Naive thymus-derived CD4-positive, alpha-beta T cell (primary cell): Measurements from ENCODE around the gene CRADD. TPM values are rescaled to one million over a fixed set of nuclear protein-coding genes. Genes with fewer than 3 reads are reported as not detected.
A peak's percentile ranks its signal among the peaks of the same experiment; 100 is the strongest.

Experiments used
- ATAC-seq: fragments of 150-1000 bp; cut with Tn5 transposase; 2 replicates; pipeline ENCODE4 v1.10.0; 2021; ENCODE audit warnings: mild to moderate bottlenecking, moderate library complexity
- CTCF ChIA-PET: fragments of 350-600 bp; sonication (Branson Sonifier 250); formaldehyde crosslinking; loops from one replicate; lab custom pipeline; 2021; ENCODE audit warnings: antibody characterized with exemption; lab: Charles Lee
- POLR2A ChIA-PET: fragments of 350-600 bp; sonication (Branson Sonifier 250); formaldehyde crosslinking; loops from one replicate; lab custom pipeline; 2021; ENCODE audit warnings: antibody characterized with exemption, inconsistent platforms; lab: Charles Lee
- DNase-seq, 9 donors: peaks; one replicate each; pipeline versions ENCODE4 v3.0.0 to v3.0.0-alpha.2; 2020 to 2022; ENCODE audit warnings: mixed read lengths in 1 of 9
- H3K27ac ChIP-seq: one replicate; pipeline ENCODE4 v1.7.0; 2013; ENCODE audit warnings: mild to moderate bottlenecking, low read depth, low read length, moderate library complexity
- H3K27me3 ChIP-seq, 2 donors: one replicate each; pipeline ENCODE4 v1.7.0; 2013; ENCODE audit warnings: low read length in 2 of 2, mild to moderate bottlenecking in 2 of 2, moderate library complexity in 2 of 2; ENCODE audit not compliant: control insufficient read depth in 2 of 2, insufficient read depth in 2 of 2
- H3K36me3 ChIP-seq, 3 experiments: 1 replicate in 2 of 3; 2 replicates in 1 of 3; pipeline ENCODE4 v1.7.0; 2013; ENCODE audit warnings: low read length in 3 of 3, mild to moderate bottlenecking in 3 of 3, moderate library complexity in 1 of 3; ENCODE audit not compliant: insufficient read depth in 3 of 3, control insufficient read depth in 2 of 3
- H3K4me1 ChIP-seq, 2 donors: one replicate each; pipeline ENCODE4 v1.7.0; 2013; ENCODE audit warnings: low read length in 2 of 2, mild to moderate bottlenecking in 2 of 2, moderate library complexity in 1 of 2; ENCODE audit not compliant: control insufficient read depth in 2 of 2, insufficient read depth in 2 of 2
- H3K4me3 ChIP-seq: 2 replicates; pipeline ENCODE4 v1.7.0; 2013; ENCODE audit warnings: mild to moderate bottlenecking, low read length
- H3K9me3 ChIP-seq, 3 experiments: 1 replicate in 2 of 3; 2 replicates in 1 of 3; pipeline ENCODE4 v1.7.0; 2013; ENCODE audit warnings: low read length in 3 of 3; ENCODE audit not compliant: control insufficient read depth in 2 of 3
- H3K27ac Mint-ChIP-seq, 9 donors: one replicate each; pipeline ENCODE4 v1.8.0; 2020 to 2022; ENCODE audit warnings: mixed read lengths in 9 of 9, mild to moderate bottlenecking in 8 of 9, moderate library complexity in 5 of 9, inconsistent platforms in 2 of 9
- H3K27me3 Mint-ChIP-seq, 5 donors: one replicate each; pipeline ENCODE4 v1.8.0; 2021 to 2022; ENCODE audit warnings: mixed read lengths in 5 of 5, mild to moderate bottlenecking in 1 of 5
- H3K36me3 Mint-ChIP-seq, 5 donors: one replicate each; pipeline ENCODE4 v1.8.0; 2020 to 2022; ENCODE audit warnings: mixed read lengths in 5 of 5, mild to moderate bottlenecking in 3 of 5, inconsistent platforms in 1 of 5
- H3K4me1 Mint-ChIP-seq, 7 donors: one replicate each; pipeline ENCODE4 v1.8.0; 2020 to 2022; ENCODE audit warnings: mixed read lengths in 7 of 7, mild to moderate bottlenecking in 3 of 7, inconsistent platforms in 1 of 7
- H3K4me3 Mint-ChIP-seq, 10 donors: one replicate each; pipeline ENCODE4 v1.8.0; 2020 to 2022; ENCODE audit warnings: mild to moderate bottlenecking in 10 of 10, mixed read lengths in 10 of 10, moderate library complexity in 6 of 10, inconsistent platforms in 2 of 10
- H3K9me3 Mint-ChIP-seq, 11 donors: one replicate each; pipeline ENCODE4 v1.8.0; 2020 to 2022; ENCODE audit warnings: mixed read lengths in 11 of 11, mild to moderate bottlenecking in 4 of 11, inconsistent platforms in 1 of 11, moderate library complexity in 1 of 11
- intact Hi-C, 2 donors: fragments of 100-400 bp; cut with micrococcal nuclease; formaldehyde crosslinking; loops; one replicate each; pipeline ENCODE4 v1.15.1; 2023
- polyA plus RNA-seq, 2 donors: library from polyadenylated mRNA; unstranded; fragments of 300-500 nt; fragmentation: Illumina TruSeq; gene quantifications; one replicate each; pipeline ENCODE4 v1.2.3, GENCODE V29; 2021
- total RNA-seq, 6 experiments: library from RNA in 5 of 6; stranded (reverse) in 5 of 6; gene quantifications; 1 replicate in 5 of 6; 2 replicates in 1 of 6; pipeline ENCODE4 v1.2.3 and lab custom pipeline; 2021 to 2026

The CRADD gene
- total and polyA plus RNA-seq, 7 experiments from 2014 or later: 11.4 to 17.1 (median 13.8) TPM

DNA sequence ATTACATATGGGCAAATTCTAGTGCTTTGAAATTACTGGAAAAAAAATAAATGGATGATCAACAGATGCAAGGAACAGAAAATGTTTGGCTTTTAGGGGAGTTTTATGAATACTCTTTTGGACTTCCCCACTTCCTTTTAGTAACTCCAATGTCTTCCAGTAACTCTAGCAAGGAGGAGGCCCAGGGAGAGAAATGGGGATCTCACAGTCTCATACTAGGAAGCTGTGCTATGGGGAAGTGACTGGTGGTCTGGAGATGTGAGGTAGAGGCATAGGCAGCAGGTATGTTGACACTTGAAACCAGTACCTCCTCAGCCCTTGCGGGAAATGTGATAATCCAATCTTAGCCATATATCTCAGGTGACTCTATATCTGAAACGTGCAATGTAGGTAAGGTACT, 68.1 kb downstream of the CRADD start:
- CTCF ChIA-PET: no interaction called here
- intact Hi-C loops: no loop called here

DNA sequence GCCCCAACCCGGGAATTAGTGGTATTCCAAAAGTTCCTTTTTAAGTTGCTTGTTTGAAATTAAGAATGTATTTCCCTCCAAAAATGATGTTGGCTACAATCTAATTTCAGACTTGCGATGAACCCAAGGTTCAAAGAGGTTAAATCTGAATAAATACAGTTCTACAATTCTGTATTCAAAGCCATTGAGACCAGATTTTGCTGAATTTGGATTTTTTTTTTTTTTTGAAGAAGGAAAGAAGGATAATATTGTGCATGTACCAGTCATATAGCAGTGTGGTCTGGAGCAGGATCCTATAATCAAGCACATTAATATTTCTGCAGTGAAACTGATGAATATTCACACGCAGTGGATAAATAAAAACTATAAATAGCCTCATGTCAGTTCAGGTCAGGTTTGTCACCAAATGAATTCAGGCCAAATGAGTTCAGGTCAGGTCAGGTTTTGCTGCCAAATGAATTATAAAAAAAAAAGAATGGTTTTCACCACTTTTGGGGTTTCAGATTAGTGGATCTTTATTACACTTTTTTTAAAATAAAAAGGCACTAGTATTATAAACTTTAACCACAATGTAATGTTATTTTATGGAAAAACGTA, 69.5 kb downstream of the CRADD start:
- Histone ChIP-seq H3K27ac (no peak overlapping the region), H3K9me3 (no peaks in the 10 kb centered on the region), H3K27me3 (no peaks in the 10 kb centered on the region), H3K4me1 (peaks cover 0 to 6% of the 10 kb centered on the region in 2 donors), H3K4me3 (no peak overlapping the region), H3K36me3 (no peaks in the 10 kb centered on the region)
- ChIA-PET CTCF (no interaction called here), POLR2A (interaction anchor here (0.6 kb wide), 1 partner anchor 279 kb away, joined by 3 read pairs; no protein-coding TSS in a partner anchor)
- Mint-ChIP-seq H3K9me3 (no peaks in the 10 kb centered on the region), H3K4me1 (peaks cover 23 to 46% (median 27%) of the 10 kb centered on the region in 7 donors), H3K36me3 (peaks cover 0 to 4% (median 0%) of the 10 kb centered on the region in 5 donors), H3K27ac (no peak overlapping the region), H3K4me3 (no peak overlapping the region), H3K27me3 (no peaks in the 10 kb centered on the region)
- no peak for DNase-seq
- intact Hi-C loops: no loop called here
- ATAC-seq: no peak

More for the DNA sequence above, 68.1 kb downstream of the CRADD start:
- no peak overlapping the region for H3K4me3 ChIP-seq
- no peak for DNase-seq
- Mint-ChIP-seq H3K4me3 (no peak overlapping the region), H3K9me3 (no peaks in the 10 kb centered on the region), H3K27ac (peak overlapping the region in 1 of 9 donors; percentile 26), H3K36me3 (no peaks in the 10 kb centered on the region), H3K4me1 (peaks cover 32 to 49% (median 37%) of the 10 kb centered on the region in 7 donors), H3K27me3 (no peaks in the 10 kb centered on the region)
- no peaks in the 10 kb centered on the region for H3K9me3 ChIP-seq
- H3K27me3 ChIP-seq: no peaks in the 10 kb centered on the region
- no peak for ATAC-seq
- peaks cover 0 to 13% of the 10 kb centered on the region in 2 donors for H3K4me1 ChIP-seq
- H3K27ac ChIP-seq: no peak overlapping the region
- no peaks in the 10 kb centered on the region for H3K36me3 ChIP-seq
- POLR2A ChIA-PET: no interaction called here

DNA sequence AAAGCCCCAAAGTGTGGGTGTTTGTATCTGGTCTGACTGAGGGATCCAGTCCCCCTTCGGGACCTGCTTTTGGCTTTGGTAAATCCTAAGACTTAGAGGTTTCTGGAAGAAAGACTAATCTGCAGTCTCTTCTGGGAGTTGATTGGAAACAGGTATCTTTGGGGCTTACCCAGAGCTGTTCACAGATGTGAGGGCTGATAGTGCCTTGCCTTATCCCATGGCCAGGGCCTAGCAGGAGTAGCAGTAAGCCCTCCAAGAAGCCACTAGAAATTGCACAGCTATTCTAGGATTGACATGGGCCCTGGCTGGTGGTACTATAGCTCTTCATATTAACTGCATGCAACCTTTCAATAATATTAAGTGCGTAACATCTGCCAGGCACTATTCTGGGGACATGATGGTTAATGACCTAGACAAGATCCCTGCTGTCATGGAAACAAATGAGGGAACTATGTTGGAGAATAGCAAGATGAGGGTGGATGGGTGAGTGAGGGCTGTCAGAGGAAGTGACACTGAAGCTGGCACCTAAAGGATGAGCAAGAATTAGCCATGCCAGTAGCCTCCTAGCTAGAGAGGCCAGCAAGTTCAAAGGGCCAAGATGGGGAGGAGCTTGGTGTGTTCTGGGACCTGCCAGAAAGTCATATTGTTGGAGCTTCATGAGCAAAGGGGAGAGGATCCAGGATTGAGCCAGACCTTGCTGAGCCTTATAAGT, 71.7 kb downstream of the CRADD start:
- H3K27me3 ChIP-seq: no peaks in the 10 kb centered on the region
- DNase-seq: no peak
- ChIA-PET POLR2A (no interaction called here), CTCF (no interaction called here)
- H3K4me1 ChIP-seq: no peaks in the 10 kb centered on the region
- peaks cover 0 to 8% (median 0%) of the 10 kb centered on the region in 3 experiments for H3K9me3 ChIP-seq
- no peak overlapping the region for H3K4me3 ChIP-seq
- no peaks in the 10 kb centered on the region for H3K36me3 ChIP-seq
- H3K4me3 Mint-ChIP-seq: no peak overlapping the region
- peaks cover 0 to 17% (median 11%) of the 10 kb centered on the region in 11 donors for H3K9me3 Mint-ChIP-seq
- H3K27ac Mint-ChIP-seq: peak overlapping the region in 2 of 9 donors; percentile 0 to 60
- no peak overlapping the region for H3K27ac ChIP-seq
- intact Hi-C loops: no loop called here
- peaks cover 8 to 34% (median 22%) of the 10 kb centered on the region in 7 donors for H3K4me1 Mint-ChIP-seq
- H3K27me3 Mint-ChIP-seq: no peaks in the 10 kb centered on the region
- peaks cover 11 to 20% (median 12%) of the 10 kb centered on the region in 5 donors for H3K36me3 Mint-ChIP-seq
- ATAC-seq: peak; percentile 57

DNA sequence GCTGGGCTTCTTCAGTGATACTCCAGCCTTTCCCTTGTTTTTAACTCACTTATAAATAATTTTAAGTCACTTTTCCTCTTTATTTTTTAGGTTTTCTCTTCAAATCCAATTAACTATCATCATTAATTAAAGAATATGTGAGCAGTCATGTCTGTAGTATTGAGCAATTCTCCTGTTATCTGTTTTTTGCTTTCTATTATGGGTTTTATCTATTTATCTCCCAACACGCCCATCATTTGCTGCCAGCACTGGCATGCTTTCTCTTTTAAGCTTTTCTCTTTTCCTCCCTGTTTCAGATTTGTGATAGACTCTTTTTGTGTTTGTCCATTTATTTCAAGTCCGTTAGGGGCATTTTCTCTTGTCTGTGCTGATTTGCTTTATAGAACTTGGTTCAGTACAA, 72.3 kb downstream of the CRADD start:
- DNase-seq: no peak
- Mint-ChIP-seq H3K36me3 (peaks cover 14 to 25% (median 17%) of the 10 kb centered on the region in 5 donors), H3K4me3 (no peak overlapping the region), H3K27ac (peak overlapping the region in 2 of 9 donors; percentile 4 to 10), H3K27me3 (no peaks in the 10 kb centered on the region), H3K4me1 (peaks cover 8 to 31% (median 19%) of the 10 kb centered on the region in 7 donors), H3K9me3 (peaks cover 0 to 21% (median 13%) of the 10 kb centered on the region in 11 donors)
- Histone ChIP-seq H3K4me3 (no peak overlapping the region), H3K27me3 (no peaks in the 10 kb centered on the region), H3K27ac (no peak overlapping the region), H3K4me1 (no peaks in the 10 kb centered on the region), H3K9me3 (peaks cover 0 to 8% (median 0%) of the 10 kb centered on the region in 3 experiments), H3K36me3 (no peaks in the 10 kb centered on the region)
- ChIA-PET POLR2A (no interaction called here), CTCF (no interaction called here)
- ATAC-seq: no peak
- intact Hi-C loops: no loop called here

DNA sequence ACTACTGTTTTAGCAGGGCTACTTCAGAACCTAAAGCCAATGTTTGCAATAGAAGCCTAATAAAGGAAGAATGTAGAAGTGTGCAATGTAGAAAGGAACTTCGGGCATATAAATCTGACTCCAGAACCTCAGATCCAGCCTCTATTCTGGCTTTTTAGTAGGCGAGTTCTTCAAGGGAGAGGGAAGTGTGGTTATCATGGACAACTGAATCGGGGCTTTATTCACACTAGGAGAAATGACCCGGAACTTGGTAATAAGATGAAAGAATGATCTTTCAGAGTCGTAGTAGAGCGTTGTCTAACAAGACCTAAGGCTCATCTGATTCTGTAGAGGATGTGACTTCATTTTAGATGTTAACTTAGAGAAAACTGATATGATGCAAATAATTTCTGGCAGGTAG, 72.9 kb downstream of the CRADD start:
- Mint-ChIP-seq H3K4me3 (no peak overlapping the region), H3K9me3 (peaks cover 0 to 25% (median 16%) of the 10 kb centered on the region in 11 donors), H3K4me1 (peaks cover 8 to 30% (median 19%) of the 10 kb centered on the region in 7 donors), H3K27ac (peak overlapping the region in 2 of 9 donors; percentile 4 to 43), H3K36me3 (peaks cover 14 to 31% (median 22%) of the 10 kb centered on the region in 5 donors), H3K27me3 (no peaks in the 10 kb centered on the region)
- CTCF ChIA-PET: no interaction called here
- Histone ChIP-seq H3K27me3 (no peaks in the 10 kb centered on the region), H3K9me3 (peaks cover 0 to 8% (median 0%) of the 10 kb centered on the region in 3 experiments), H3K4me3 (no peak overlapping the region), H3K27ac (no peak overlapping the region), H3K36me3 (no peaks in the 10 kb centered on the region), H3K4me1 (no peaks in the 10 kb centered on the region)
- intact Hi-C loops: no loop called here
- no peak for DNase-seq
- POLR2A ChIA-PET: no interaction called here
- ATAC-seq: no peak

DNA sequence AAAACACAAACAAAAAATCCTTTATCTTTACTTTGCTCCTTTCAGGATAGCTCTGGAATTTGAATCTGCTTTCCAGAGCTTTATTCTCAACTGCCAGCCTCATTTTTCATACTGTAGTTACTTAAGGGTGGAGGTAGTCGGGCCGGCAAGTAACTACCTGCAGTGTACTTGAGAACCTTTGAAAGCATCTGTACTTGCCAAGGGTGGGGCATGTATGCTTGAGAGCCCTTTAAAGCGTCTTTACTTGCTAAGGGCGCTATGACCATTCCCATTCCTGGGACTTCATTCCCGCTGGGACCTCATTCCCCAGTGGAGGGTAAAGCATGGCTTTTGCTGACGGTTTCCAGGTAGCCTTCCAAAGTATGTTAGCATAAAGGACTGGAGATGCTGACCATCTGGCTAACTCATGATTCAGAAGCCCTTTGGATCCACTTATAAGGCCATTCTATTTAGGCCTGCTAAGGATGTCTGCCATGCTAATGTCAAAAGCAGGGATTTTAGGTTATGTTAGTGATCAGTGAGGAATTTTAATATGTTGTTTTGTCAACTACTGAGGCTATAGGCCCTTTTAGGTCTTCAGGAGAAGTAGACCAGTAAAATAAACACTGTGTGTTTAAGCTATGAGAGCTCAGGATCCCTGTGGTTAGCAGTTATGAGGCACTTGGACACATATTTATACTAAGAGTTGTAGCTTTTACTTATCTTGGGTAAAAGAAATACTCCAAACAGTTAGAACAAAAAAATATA, 74.9 kb downstream of the CRADD start:
- H3K9me3 Mint-ChIP-seq: peaks cover 0 to 25% (median 16%) of the 10 kb centered on the region in 11 donors
- no peaks in the 10 kb centered on the region for H3K27me3 Mint-ChIP-seq
- ATAC-seq: no peak
- H3K36me3 Mint-ChIP-seq: peaks cover 14 to 31% (median 22%) of the 10 kb centered on the region in 5 donors
- H3K27me3 ChIP-seq: no peaks in the 10 kb centered on the region
- H3K27ac ChIP-seq: no peak overlapping the region
- H3K4me1 ChIP-seq: no peaks in the 10 kb centered on the region
- H3K9me3 ChIP-seq: peaks cover 0 to 8% (median 0%) of the 10 kb centered on the region in 3 experiments
- peaks cover 8 to 20% (median 14%) of the 10 kb centered on the region in 7 donors for H3K4me1 Mint-ChIP-seq
- H3K36me3 ChIP-seq: no peaks in the 10 kb centered on the region
- CTCF ChIA-PET: no interaction called here
- H3K4me3 ChIP-seq: no peak overlapping the region
- no peak overlapping the region for H3K4me3 Mint-ChIP-seq
- POLR2A ChIA-PET: interaction anchor here (1.1 kb wide), 1 partner anchor 10 kb away, joined by 3 read pairs; no protein-coding TSS in a partner anchor
- intact Hi-C loops: no loop called here
- H3K27ac Mint-ChIP-seq: no peak overlapping the region
- no peak for DNase-seq
